CD1c-positive myeloid dendritic cell (primary cell): ENCODE data around the gene ADGRL2.

ENCODE experiments used
- DNase-seq: peaks from one replicate; pipeline ENCODE4 v3.0.0-alpha.2; 2016; ENCODE audit errors: extremely low spot score

The ADGRL2 gene

GRCh38 chr1:81800695-81801650 is at the start of gene ADGRL2:
Gene ADGRL2 (plus strand): TSS chr1:81800934. CDS start chr1:81836985, 36,051 bp downstream.
- DNase-seq, result no peak

- DNase-seq, result no peak
Measured at GRCh38 chr1:81752840-81753239, 47.9 kb upstream of the ADGRL2 start.

GRCh38 chr1:81754424-81754823 is 46.3 kb upstream of the ADGRL2 start:
- no peak for DNase-seq

- no peak for DNase-seq
Measured at GRCh38 chr1:81756872-81757271, 43.9 kb upstream of the ADGRL2 start.

- no peak for DNase-seq
Measured at GRCh38 chr1:81757398-81758020, 43.2 kb upstream of the ADGRL2 start.

GRCh38 chr1:81758181-81758580 is 42.6 kb upstream of the ADGRL2 start:
- no peak for DNase-seq

GRCh38 chr1:81760477-81761097 is 40.1 kb upstream of the ADGRL2 start:
- no peak for DNase-seq

- no peak for DNase-seq
Measured at GRCh38 chr1:81775510-81775909, 25.2 kb upstream of the ADGRL2 start.

- DNase-seq, result no peak
Measured at GRCh38 chr1:81780705-81781454, 19.9 kb upstream of the ADGRL2 start.

GRCh38 chr1:81781749-81782148 is 19.0 kb upstream of the ADGRL2 start:
- no peak for DNase-seq

GRCh38 chr1:81792184-81792583 is 8.6 kb upstream of the ADGRL2 start:
- no peak for DNase-seq

- no peak for DNase-seq
Measured at GRCh38 chr1:81797701-81798100, 3.0 kb upstream of the ADGRL2 start.

GRCh38 chr1:81799939-81800694 is 617 bp upstream of the ADGRL2 start:
- no peak for DNase-seq

- no peak for DNase-seq
Measured at GRCh38 chr1:81801651-81802456, 1.1 kb downstream of the ADGRL2 start.

GRCh38 chr1:81802457-81802706 is 1.6 kb downstream of the ADGRL2 start:
- DNase-seq, result no peak

GRCh38 chr1:81802707-81803430 is 2.1 kb downstream of the ADGRL2 start:
- no peak for DNase-seq

- DNase-seq, result no peak
Measured at GRCh38 chr1:81803431-81804110, 2.8 kb downstream of the ADGRL2 start.

GRCh38 chr1:81804312-81804711 is 3.6 kb downstream of the ADGRL2 start:
- DNase-seq, result no peak
